ENCODE data around the gene MIOX.
"Not testable (repeated sequence)": the region's sequence is repeated elsewhere in the genome, so short reads cannot be mapped to it uniquely, and the experiment has no call there.

MIOX gene

DNA sequence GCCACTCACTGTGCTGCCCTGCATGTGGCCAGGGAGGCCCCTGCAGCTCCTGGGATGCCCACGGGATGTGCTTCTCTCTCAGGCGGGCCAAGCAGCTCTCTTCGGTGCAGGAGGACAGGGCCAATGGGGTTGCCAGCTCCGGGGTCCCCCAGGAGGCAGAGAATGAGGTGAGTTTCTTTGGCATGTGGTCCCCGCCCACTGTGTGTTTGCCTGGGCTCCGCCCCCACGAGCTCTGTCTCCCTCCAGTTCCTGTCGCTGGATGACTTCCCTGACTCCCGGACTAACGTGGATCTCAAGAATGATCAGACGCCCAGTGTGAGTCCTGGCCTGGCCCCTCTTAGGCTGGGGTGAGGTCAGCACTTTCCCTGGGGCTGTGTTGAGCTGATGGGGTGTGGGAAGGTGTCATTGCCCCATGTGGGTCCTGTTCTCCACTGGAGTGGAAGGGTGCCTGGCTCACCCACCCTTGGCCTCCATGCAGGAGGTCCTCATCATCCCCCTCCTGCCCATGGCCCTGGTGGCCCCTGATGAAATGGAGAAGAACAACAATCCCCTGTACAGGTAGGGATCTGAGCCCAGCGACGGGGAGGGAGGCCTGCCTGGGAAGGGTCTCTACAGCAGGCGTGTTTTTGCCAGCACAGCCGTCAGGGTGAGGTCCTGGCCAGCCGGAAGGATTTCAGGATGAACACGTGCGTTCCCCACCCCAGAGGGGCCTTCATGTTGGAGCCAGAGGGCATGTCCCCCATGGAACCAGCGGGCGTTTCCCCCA, 31.0 kb downstream of the MIOX start:
- Histone ChIP-seq H3K27me3 (replicated peaks; ENCODE audit: control insufficient read depth, insufficient read depth, low read length, poor library complexity, severe bottlenecking) (no peaks in the 10 kb centered on the region), H3K9me3 (ENCODE audit: control insufficient read depth, low read length) (no peaks in the 10 kb centered on the region), H3K36me3 (ENCODE audit: control insufficient read depth, insufficient read depth, low read length) (peaks cover 58% of the 10 kb centered on the region), H3K27ac (ENCODE audit: insufficient read depth, low read length, poor library complexity, severe bottlenecking) (no peak overlapping the region), H3K4me1 (ENCODE audit: control insufficient read depth, insufficient read depth, low read length, poor library complexity, severe bottlenecking) (no peaks in the 10 kb centered on the region), H3K4me3 (ENCODE audit: insufficient read depth, low read depth, low read length, poor library complexity, severe bottlenecking) (no peak overlapping the region)
- DNase-seq, result no peak

DNA sequence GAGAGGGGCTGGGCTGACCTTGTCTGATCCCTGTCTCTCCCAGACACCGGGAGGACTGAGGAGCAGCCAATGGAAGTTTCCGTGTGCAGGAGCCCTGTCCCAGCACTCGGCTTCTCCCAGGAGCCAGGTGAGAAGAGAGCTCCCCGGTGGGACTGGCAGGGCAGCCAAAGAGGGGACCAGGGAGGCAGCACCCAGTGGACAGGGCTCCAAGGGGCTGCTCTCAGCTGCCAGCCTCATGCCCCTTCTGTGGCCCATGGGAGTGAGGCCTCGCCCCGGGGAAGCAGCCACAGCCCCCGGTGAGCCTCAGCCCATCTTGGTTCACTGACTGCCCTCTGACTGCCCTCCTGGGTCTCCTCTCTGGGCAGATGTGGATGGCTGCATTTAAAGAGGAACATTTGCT, 31.9 kb downstream of the MIOX start:
- no peaks in the 10 kb centered on the region for H3K9me3 ChIP-seq (ENCODE audit: control insufficient read depth, low read length)
- no peak overlapping the region for H3K4me3 ChIP-seq (ENCODE audit: insufficient read depth, low read depth, low read length, poor library complexity, severe bottlenecking)
- H3K27me3 ChIP-seq (replicated peaks; ENCODE audit: control insufficient read depth, insufficient read depth, low read length, poor library complexity, severe bottlenecking), result no peaks in the 10 kb centered on the region
- H3K4me1 ChIP-seq (ENCODE audit: control insufficient read depth, insufficient read depth, low read length, poor library complexity, severe bottlenecking), result no peaks in the 10 kb centered on the region
- peaks cover 63% of the 10 kb centered on the region for H3K36me3 ChIP-seq (ENCODE audit: control insufficient read depth, insufficient read depth, low read length)
- DNase-seq, result no peak
- no peak overlapping the region for H3K27ac ChIP-seq (ENCODE audit: insufficient read depth, low read length, poor library complexity, severe bottlenecking)

DNA sequence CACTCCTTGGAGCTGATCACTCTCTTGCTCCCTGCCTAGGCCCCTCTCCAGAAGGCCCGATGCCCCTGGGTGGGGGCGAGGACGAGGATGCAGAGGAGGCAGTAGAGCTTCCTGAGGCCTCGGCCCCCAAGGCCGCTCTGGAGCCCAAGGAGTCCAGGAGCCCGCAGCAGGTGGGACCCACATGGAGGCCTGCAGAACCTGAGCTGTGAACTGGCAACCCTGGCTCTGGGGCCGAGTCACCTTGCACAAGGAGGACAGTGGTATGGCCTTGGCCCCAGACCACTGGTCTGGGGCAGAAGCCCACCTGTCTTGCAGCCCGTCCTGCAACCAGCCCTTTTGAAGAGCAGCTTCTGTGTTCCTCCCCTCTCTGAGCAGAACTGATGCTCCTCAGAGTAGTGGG, 32.5 kb downstream of the MIOX start:
- H3K9me3 ChIP-seq (ENCODE audit: control insufficient read depth, low read length), result no peaks in the 10 kb centered on the region
- DNase-seq, result no peak
- peaks cover 63% of the 10 kb centered on the region for H3K36me3 ChIP-seq (ENCODE audit: control insufficient read depth, insufficient read depth, low read length)
- H3K4me1 ChIP-seq (ENCODE audit: control insufficient read depth, insufficient read depth, low read length, poor library complexity, severe bottlenecking), result peaks cover 2% of the 10 kb centered on the region
- no peak overlapping the region for H3K4me3 ChIP-seq (ENCODE audit: insufficient read depth, low read depth, low read length, poor library complexity, severe bottlenecking)
- H3K27me3 ChIP-seq (replicated peaks; ENCODE audit: control insufficient read depth, insufficient read depth, low read length, poor library complexity, severe bottlenecking), result no peaks in the 10 kb centered on the region
- no peak overlapping the region for H3K27ac ChIP-seq (ENCODE audit: insufficient read depth, low read length, poor library complexity, severe bottlenecking)

DNA sequence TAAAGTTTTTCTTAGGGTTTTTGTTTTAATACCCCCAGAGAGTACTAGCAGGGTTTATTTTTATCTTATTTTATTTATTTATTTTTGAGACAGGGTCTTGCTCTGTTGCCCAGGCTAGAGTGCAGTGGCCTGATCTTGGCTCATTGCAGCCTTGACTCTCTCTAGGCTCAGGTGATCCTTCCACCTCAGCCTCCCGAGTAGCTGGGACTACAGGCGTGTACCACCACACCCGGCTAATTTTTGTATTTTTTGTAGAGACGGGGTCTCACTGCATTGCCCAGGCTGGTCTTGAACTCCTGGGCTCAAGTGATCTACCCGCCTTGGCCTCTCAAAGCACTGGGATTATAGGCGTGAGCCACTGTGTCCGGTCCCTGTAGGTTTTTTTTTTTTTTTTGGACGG, 33.5 kb downstream of the MIOX start:
- H3K36me3 ChIP-seq (ENCODE audit: control insufficient read depth, insufficient read depth, low read length), result peaks cover 57% of the 10 kb centered on the region
- H3K4me3 ChIP-seq (ENCODE audit: insufficient read depth, low read depth, low read length, poor library complexity, severe bottlenecking); H3K27me3 ChIP-seq (replicated peaks; ENCODE audit: control insufficient read depth, insufficient read depth, low read length, poor library complexity, severe bottlenecking): not testable (repeated sequence)

DNA sequence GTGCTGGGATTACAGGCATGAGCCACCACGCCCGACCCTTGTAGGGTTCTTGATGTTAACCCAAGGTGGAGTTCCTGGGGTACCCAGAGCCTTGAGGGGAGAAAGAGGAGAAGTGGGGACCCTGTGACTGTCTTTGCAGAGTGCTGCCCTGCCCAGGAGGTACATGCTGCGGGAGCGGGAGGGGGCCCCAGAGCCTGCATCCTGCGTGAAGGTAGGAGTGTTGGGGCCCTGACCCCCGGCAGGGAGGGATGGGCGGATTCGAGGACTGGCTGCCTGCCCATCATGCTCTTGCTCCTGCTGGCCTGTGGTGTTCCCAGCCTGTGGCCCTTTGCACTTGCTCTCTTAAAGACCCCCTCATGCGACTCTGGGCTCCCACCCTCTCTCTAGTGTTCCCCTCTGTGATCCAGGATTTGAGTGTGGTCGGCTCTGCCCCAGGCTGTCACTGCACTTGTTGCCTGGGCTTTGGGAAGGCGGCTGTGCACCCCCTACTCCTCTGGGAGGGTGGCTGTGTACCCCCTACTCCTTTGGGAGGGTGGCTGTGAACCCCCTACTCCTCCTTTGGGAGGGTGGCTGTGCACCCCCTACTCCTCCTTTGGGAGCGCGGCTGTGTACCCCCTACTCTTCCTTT, 34.3 kb downstream of the MIOX start:
- DNase-seq, result no peak
- H3K4me1 ChIP-seq (ENCODE audit: control insufficient read depth, insufficient read depth, low read length, poor library complexity, severe bottlenecking), result peaks cover 15% of the 10 kb centered on the region
- no peaks in the 10 kb centered on the region for H3K27me3 ChIP-seq (replicated peaks; ENCODE audit: control insufficient read depth, insufficient read depth, low read length, poor library complexity, severe bottlenecking)
- H3K36me3 ChIP-seq (ENCODE audit: control insufficient read depth, insufficient read depth, low read length), result peaks cover 57% of the 10 kb centered on the region
- H3K4me3 ChIP-seq (ENCODE audit: insufficient read depth, low read depth, low read length, poor library complexity, severe bottlenecking), result no peak overlapping the region
- H3K27ac ChIP-seq (ENCODE audit: insufficient read depth, low read length, poor library complexity, severe bottlenecking), result no peak overlapping the region
- H3K9me3 ChIP-seq (ENCODE audit: control insufficient read depth, low read length), result no peaks in the 10 kb centered on the region

More for the DNA sequence above, 33.5 kb downstream of the MIOX start:
- H3K9me3 ChIP-seq (ENCODE audit: control insufficient read depth, low read length); DNase-seq; H3K27ac ChIP-seq (ENCODE audit: insufficient read depth, low read length, poor library complexity, severe bottlenecking): not testable (repeated sequence)
- H3K4me1 ChIP-seq (ENCODE audit: control insufficient read depth, insufficient read depth, low read length, poor library complexity, severe bottlenecking), result peaks cover 13% of the 10 kb centered on the region

DNA sequence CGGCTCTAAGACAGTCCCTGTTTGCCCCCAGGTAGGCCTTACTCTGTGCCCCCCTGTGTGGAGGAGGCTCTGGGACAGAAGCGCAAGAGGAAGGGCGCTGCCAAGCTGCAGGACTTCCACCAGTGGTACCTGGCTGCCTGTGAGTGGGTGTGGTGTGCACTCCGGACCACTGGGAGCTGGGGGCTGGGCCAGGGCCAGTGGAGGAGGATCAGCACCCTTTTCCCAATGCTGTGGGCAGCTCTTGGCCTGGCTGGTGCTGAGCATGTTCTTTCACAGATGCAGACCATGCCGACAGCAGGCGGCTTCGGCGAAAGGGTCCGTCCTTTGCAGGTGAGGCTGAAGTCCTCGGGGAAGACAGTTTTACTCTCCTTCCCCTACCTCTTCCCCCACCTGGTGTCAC, 35.1 kb downstream of the MIOX start:
- no peaks in the 10 kb centered on the region for H3K27me3 ChIP-seq (replicated peaks; ENCODE audit: control insufficient read depth, insufficient read depth, low read length, poor library complexity, severe bottlenecking)
- H3K9me3 ChIP-seq (ENCODE audit: control insufficient read depth, low read length), result no peaks in the 10 kb centered on the region
- no peak for DNase-seq
- H3K36me3 ChIP-seq (ENCODE audit: control insufficient read depth, insufficient read depth, low read length), result peaks cover 54% of the 10 kb centered on the region
- H3K4me3 ChIP-seq (ENCODE audit: insufficient read depth, low read depth, low read length, poor library complexity, severe bottlenecking), result no peak overlapping the region
- H3K4me1 ChIP-seq (ENCODE audit: control insufficient read depth, insufficient read depth, low read length, poor library complexity, severe bottlenecking), result peaks cover 21% of the 10 kb centered on the region
- H3K27ac ChIP-seq (ENCODE audit: insufficient read depth, low read length, poor library complexity, severe bottlenecking), result no peak overlapping the region

DNA sequence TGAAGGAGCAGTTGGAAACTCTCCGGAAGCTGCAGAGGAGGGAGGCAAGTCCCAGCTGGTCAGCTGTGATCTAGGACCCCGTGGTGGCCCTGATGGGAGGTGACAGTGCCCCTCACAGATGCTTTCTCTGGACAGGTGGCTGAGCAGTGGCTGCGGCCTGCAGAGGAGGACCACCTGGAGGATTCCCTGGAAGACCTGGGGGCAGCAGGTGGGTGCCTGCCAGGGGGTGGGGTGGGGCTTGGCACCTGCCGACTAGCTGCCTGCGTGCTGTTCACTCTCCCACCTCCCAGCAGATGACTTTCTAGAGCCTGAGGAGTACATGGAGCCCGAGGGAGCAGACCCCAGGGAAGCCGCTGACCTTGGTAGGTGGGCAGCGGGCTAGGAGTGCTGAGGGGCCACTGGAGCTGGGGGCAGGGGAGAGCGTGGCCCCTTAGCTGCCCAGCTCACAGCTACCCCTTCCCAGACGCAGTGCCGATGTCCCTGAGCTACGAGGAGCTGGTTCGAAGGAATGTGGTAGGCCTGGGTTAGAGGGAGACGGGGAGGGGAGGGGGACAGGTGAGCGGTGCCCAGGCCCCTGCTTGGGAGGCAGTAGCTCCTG, 35.6 kb downstream of the MIOX start:
- H3K9me3 ChIP-seq (ENCODE audit: control insufficient read depth, low read length), result no peaks in the 10 kb centered on the region
- H3K4me1 ChIP-seq (ENCODE audit: control insufficient read depth, insufficient read depth, low read length, poor library complexity, severe bottlenecking), result peaks cover 27% of the 10 kb centered on the region
- no peak for DNase-seq
- no peaks in the 10 kb centered on the region for H3K27me3 ChIP-seq (replicated peaks; ENCODE audit: control insufficient read depth, insufficient read depth, low read length, poor library complexity, severe bottlenecking)
- H3K36me3 ChIP-seq (ENCODE audit: control insufficient read depth, insufficient read depth, low read length), result peaks cover 48% of the 10 kb centered on the region
- H3K27ac ChIP-seq (ENCODE audit: insufficient read depth, low read length, poor library complexity, severe bottlenecking), result no peak overlapping the region
- no peak overlapping the region for H3K4me3 ChIP-seq (ENCODE audit: insufficient read depth, low read depth, low read length, poor library complexity, severe bottlenecking)

DNA sequence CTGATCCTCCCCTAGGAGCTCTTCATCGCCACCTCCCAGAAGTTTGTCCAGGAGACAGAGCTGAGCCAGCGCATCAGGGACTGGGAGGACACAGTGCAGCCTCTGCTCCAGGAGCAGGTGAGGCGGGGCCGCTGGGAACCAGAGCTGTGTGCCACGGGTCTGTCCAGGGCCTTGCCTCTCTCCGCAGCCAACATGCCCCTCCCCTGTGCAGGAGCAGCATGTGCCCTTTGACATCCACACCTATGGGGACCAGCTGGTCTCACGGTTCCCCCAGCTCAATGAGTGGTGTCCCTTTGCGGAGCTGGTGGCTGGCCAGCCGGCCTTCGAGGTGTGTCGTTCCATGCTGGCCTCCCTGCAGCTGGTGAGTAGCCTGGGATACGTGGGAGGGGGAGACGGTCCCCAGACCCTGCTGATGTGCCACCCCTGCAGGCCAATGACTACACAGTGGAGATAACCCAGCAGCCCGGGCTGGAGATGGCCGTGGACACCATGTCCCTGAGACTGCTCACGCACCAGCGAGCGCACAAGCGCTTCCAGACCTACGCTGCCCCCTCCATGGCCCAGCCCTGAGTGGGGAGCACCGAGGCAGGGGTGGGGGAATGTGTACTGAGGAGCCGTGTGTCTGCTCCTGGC, 36.3 kb downstream of the MIOX start:
- Histone ChIP-seq H3K36me3 (ENCODE audit: control insufficient read depth, insufficient read depth, low read length) (peaks cover 42% of the 10 kb centered on the region), H3K27ac (ENCODE audit: insufficient read depth, low read length, poor library complexity, severe bottlenecking) (no peak overlapping the region), H3K4me3 (ENCODE audit: insufficient read depth, low read depth, low read length, poor library complexity, severe bottlenecking) (no peak overlapping the region), H3K9me3 (ENCODE audit: control insufficient read depth, low read length) (no peaks in the 10 kb centered on the region), H3K27me3 (replicated peaks; ENCODE audit: control insufficient read depth, insufficient read depth, low read length, poor library complexity, severe bottlenecking) (no peaks in the 10 kb centered on the region), H3K4me1 (ENCODE audit: control insufficient read depth, insufficient read depth, low read length, poor library complexity, severe bottlenecking) (peaks cover 29% of the 10 kb centered on the region)
- DNase-seq, result no peak

DNA sequence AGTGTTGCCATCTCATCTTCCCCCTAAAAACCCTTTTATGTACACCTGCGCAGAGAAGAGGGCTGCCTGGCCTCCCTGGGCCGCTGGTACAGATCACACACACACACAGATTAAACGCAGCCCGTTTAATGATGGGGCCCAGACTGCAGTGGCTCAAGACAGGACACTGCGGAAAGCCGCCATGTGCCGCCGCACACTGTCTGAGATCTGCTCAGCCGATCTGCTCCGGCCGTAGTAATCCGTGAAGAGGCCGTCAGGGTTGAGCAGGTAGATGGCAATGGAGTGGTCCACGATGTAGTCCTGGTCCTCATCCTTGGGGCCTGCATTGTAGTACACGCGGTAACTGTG, 36.8 kb downstream of the MIOX start:
- Histone ChIP-seq H3K9me3 (ENCODE audit: control insufficient read depth, low read length) (no peaks in the 10 kb centered on the region), H3K4me1 (ENCODE audit: control insufficient read depth, insufficient read depth, low read length, poor library complexity, severe bottlenecking) (peaks cover 29% of the 10 kb centered on the region), H3K27me3 (replicated peaks; ENCODE audit: control insufficient read depth, insufficient read depth, low read length, poor library complexity, severe bottlenecking) (no peaks in the 10 kb centered on the region), H3K4me3 (ENCODE audit: insufficient read depth, low read depth, low read length, poor library complexity, severe bottlenecking) (no peak overlapping the region), H3K27ac (ENCODE audit: insufficient read depth, low read length, poor library complexity, severe bottlenecking) (no peak overlapping the region), H3K36me3 (ENCODE audit: control insufficient read depth, insufficient read depth, low read length) (peaks cover 37% of the 10 kb centered on the region)
- no peak for DNase-seq

Measured in effector memory CD4-positive, alpha-beta T cell (primary cell).